Smooth muscle cell (in vitro differentiated cells): Measurements from ENCODE around the gene MIGA2. TPM values are rescaled to one million over a fixed set of nuclear protein-coding genes. Genes with fewer than 3 reads are reported as not detected.

Experiments
- DNase-seq: peaks from one replicate; lab custom pipeline; 2025; ENCODE audit not compliant: unreplicated experiment; lab: John Stamatoyannopoulos, UW
- H2AFZ ChIP-seq: fragments of 200-600 bp; sonication (generic); 2 replicates; pipeline ENCODE4 v1.6.0; 2016; ENCODE audit warnings: antibody characterized with exemption, low read depth, mild to moderate bottlenecking
- H3F3A ChIP-seq: fragments of 200-600 bp; sonication (generic); 2 replicates; pipeline ENCODE4 v1.6.0; 2017; ENCODE audit warnings: antibody characterized with exemption, low read depth
- H3K27ac ChIP-seq: fragments of 200-600 bp; sonication (generic); 2 replicates; pipeline ENCODE4 v1.5.1; 2016; ENCODE audit warnings: low read depth, mild to moderate bottlenecking
- H3K27me3 ChIP-seq: fragments of 200-600 bp; sonication (generic); 2 replicates; pipeline ENCODE4 v1.6.1; 2016; ENCODE audit warnings: low read depth, mild to moderate bottlenecking
- H3K36me3 ChIP-seq: fragments of 200-600 bp; sonication (generic); 2 replicates; pipeline ENCODE4 v1.5.1; 2016; ENCODE audit warnings: low read depth
- H3K4me1 ChIP-seq: fragments of 200-600 bp; sonication (generic); 2 replicates; pipeline ENCODE4 v1.5.1; 2016; ENCODE audit warnings: low read depth
- H3K4me2 ChIP-seq: fragments of 200-600 bp; sonication (generic); 2 replicates; pipeline ENCODE4 v1.6.0; 2016; ENCODE audit warnings: mild to moderate bottlenecking
- H3K4me3 ChIP-seq: fragments of 200-600 bp; sonication (generic); 2 replicates; pipeline ENCODE4 v1.5.1; 2016; ENCODE audit warnings: mild to moderate bottlenecking
- H3K79me2 ChIP-seq: fragments of 200-600 bp; sonication (generic); 2 replicates; pipeline ENCODE4 v1.6.0; 2016; ENCODE audit warnings: low read depth, mild to moderate bottlenecking
- H3K9ac ChIP-seq: fragments of 200-600 bp; sonication (generic); 2 replicates; pipeline ENCODE4 v1.6.0; 2016; ENCODE audit warnings: low read depth
- H3K9me3 ChIP-seq: fragments of 200-600 bp; sonication (generic); replicated peaks from 2 replicates; pipeline ENCODE4 v1.5.1; 2016; ENCODE audit warnings: low read depth
- H4K20me1 ChIP-seq: fragments of 200-600 bp; sonication (generic); 2 replicates; pipeline ENCODE4 v1.6.0; 2016; ENCODE audit warnings: low read depth
- CTCF ChIP-seq: fragments of 200-600 bp; sonication (generic); IDR thresholded peaks from 2 replicates; pipeline ENCODE4 v1.5.1; 2017; ENCODE audit warnings: borderline replicate concordance, mild to moderate bottlenecking, antibody characterized with exemption; ENCODE audit not compliant: insufficient read depth, poor library complexity, severe bottlenecking
- WGBS: methylation state at CpG from one replicate; pipeline ENCODE4 v1.1.7; 2016; ENCODE audit warnings: low lambda C conversion rate; 5-methylcytosine and 5-hydroxymethylcytosine counted together
- polyA plus RNA-seq: library from polyadenylated mRNA; unstranded; fragments of >200 nt; fragmentation: Nextera tagmentation; extraction: Ambion mirVana; gene quantifications from 2 replicates; pipeline ENCODE4 v1.2.1, GENCODE V29; 2016
- total RNA-seq: library from RNA; depleted of rRNA; stranded (reverse); fragments of >200 nt; gene quantifications from 2 replicates; pipeline ENCODE4 v1.2.3, GENCODE V29; 2014

The MIGA2 gene
- total and polyA plus RNA-seq, 2 experiments from 2014 or later, result 18.1 to 21.6 TPM

- Histone ChIP-seq H3K9ac (peak within 1 kb of the TSS; percentile 39), H3K27ac (peak within 1 kb of the TSS; percentile 24), H2AFZ (peak within 1 kb of the TSS; percentile 77), H3K27me3 (no peaks in the 10 kb centered on the region), H3F3A (no peaks in the 10 kb centered on the region), H3K36me3 (no peaks in the 10 kb centered on the region), H3K4me1 (peaks cover 11% of the 10 kb centered on the region), H4K20me1 (peaks cover 2% of the 10 kb centered on the region), H3K9me3 (no peaks in the 10 kb centered on the region), H3K4me3 (peak within 1 kb of the TSS; percentile 59), H3K4me2 (peak within 1 kb of the TSS; percentile 94), H3K79me2 (peaks cover 11% of the 10 kb centered on the region)
- WGBS, result 22% methylated on average over 7 of the region's 60 CpGs
- peak; percentile 98 for DNase-seq
- TF ChIP-seq CTCF, result peak; percentile 73
Observed at GRCh38 chr9:129028192-129028966, 8.0 kb upstream of the MIGA2 start, which contains the start of gene SH3GLB2. SH3GLB2 (minus strand) TSS chr9:129028331; CDS start chr9:129028154, 177 bp downstream.

GRCh38 chr9:129030191-129030590, 6.2 kb upstream of the MIGA2 start:
- Histone ChIP-seq H3K27me3 (no peaks in the 10 kb centered on the region), H3K4me2 (no peak overlapping the region), H3K4me3 (no peak overlapping the region), H4K20me1 (no peaks in the 10 kb centered on the region), H3K9me3 (no peaks in the 10 kb centered on the region), H3K79me2 (peaks cover 11% of the 10 kb centered on the region), H3F3A (no peaks in the 10 kb centered on the region), H3K9ac (no peak overlapping the region), H3K36me3 (no peaks in the 10 kb centered on the region), H2AFZ (no peak overlapping the region), H3K27ac (no peak overlapping the region), H3K4me1 (peaks cover 11% of the 10 kb centered on the region)
- no peak for DNase-seq
- no peak for TF ChIP-seq CTCF

- 78% methylated on average over 4 of the region's 4 CpGs for WGBS
- H3K36me3 ChIP-seq, result no peaks in the 10 kb centered on the region
- peaks cover 8% of the 10 kb centered on the region for H3K79me2 ChIP-seq
- H3K9me3 ChIP-seq, result no peaks in the 10 kb centered on the region
- TF ChIP-seq CTCF, result no peak
- H2AFZ ChIP-seq, result no peak overlapping the region
- H3K27ac ChIP-seq, result no peak overlapping the region
- no peak for DNase-seq
- no peak overlapping the region for H3K4me2 ChIP-seq
- peaks cover 7% of the 10 kb centered on the region for H3K4me1 ChIP-seq
- H3K9ac ChIP-seq, result no peak overlapping the region
- H3K4me3 ChIP-seq, result no peak overlapping the region
- H3F3A ChIP-seq, result no peaks in the 10 kb centered on the region
- H4K20me1 ChIP-seq, result no peaks in the 10 kb centered on the region
- no peaks in the 10 kb centered on the region for H3K27me3 ChIP-seq
Observed at GRCh38 chr9:129031514-129031913, 4.9 kb upstream of the MIGA2 start.
